Activated CD4-positive, alpha-beta memory T cell treated with anti-CD3 and anti-CD28 coated beads, Interleukin-2, amount 10 ng/mL, durations not matched to agents 7 days and 5 days (primary cell): Measurements from ENCODE around the gene RRBP1. TPM values are rescaled to one million over a fixed set of nuclear protein-coding genes. Genes with fewer than 3 reads are reported as not detected.

Experiments
- CTCF ChIA-PET: fragments of 350-600 bp; sonication (Branson Sonifier 250); formaldehyde crosslinking; loops from one replicate; lab custom pipeline; 2021; ENCODE audit warnings: antibody characterized with exemption, inconsistent platforms; lab: Charles Lee
- POLR2A ChIA-PET: fragments of 350-600 bp; sonication (Branson Sonifier 250); formaldehyde crosslinking; loops from one replicate; lab custom pipeline; 2021; ENCODE audit warnings: antibody characterized with exemption; lab: Charles Lee
- DNase-seq: peaks from one replicate; pipeline ENCODE4 v3.0.0-alpha.2; 2020
- H3K27ac Mint-ChIP-seq: one replicate; pipeline ENCODE4 v1.8.0; 2021; ENCODE audit warnings: mild to moderate bottlenecking, mixed read lengths
- H3K27me3 Mint-ChIP-seq: one replicate; pipeline ENCODE4 v1.8.0; 2021; ENCODE audit warnings: mixed read lengths
- H3K36me3 Mint-ChIP-seq: one replicate; pipeline ENCODE4 v1.8.0; 2021; ENCODE audit warnings: low read depth, mixed read lengths
- H3K4me1 Mint-ChIP-seq: one replicate; pipeline ENCODE4 v1.8.0; 2021; ENCODE audit warnings: mixed read lengths
- H3K4me3 Mint-ChIP-seq: one replicate; pipeline ENCODE4 v1.8.0; 2021; ENCODE audit warnings: mild to moderate bottlenecking, mixed read lengths
- H3K9me3 Mint-ChIP-seq: one replicate; pipeline ENCODE4 v1.8.0; 2021; ENCODE audit warnings: mixed read lengths
- total RNA-seq, 2 experiments: library from RNA; stranded (reverse); gene quantifications; one replicate each; pipeline ENCODE4 v1.2.3, GENCODE V29; 2021

Gene RRBP1
- total RNA-seq, 2 experiments from 2014 or later = 82.3 to 85.7 TPM

GRCh38 chr20:17701826-17702225 lies 19.8 kb upstream of the RRBP1 start:
- Mint-ChIP-seq H3K27me3 (peaks cover 2% of the 10 kb centered on the region), H3K27ac (no peak overlapping the region), H3K4me1 (no peaks in the 10 kb centered on the region), H3K4me3 (no peak overlapping the region), H3K36me3 (no peaks in the 10 kb centered on the region), H3K9me3 (no peaks in the 10 kb centered on the region)
- ChIA-PET CTCF (interaction anchor here (1.2 kb wide), 1 partner anchor 196 kb away, joined by 3 read pairs; no protein-coding TSS in a partner anchor), POLR2A (interaction anchor here (1.3 kb wide), 1 partner anchor 8 kb away, joined by 3 read pairs; no protein-coding TSS in a partner anchor)
- DNase-seq = no peak

- Mint-ChIP-seq H3K27me3 (peaks cover 3% of the 10 kb centered on the region), H3K9me3 (peaks cover 1% of the 10 kb centered on the region), H3K4me1 (no peaks in the 10 kb centered on the region), H3K4me3 (no peak overlapping the region), H3K36me3 (no peaks in the 10 kb centered on the region), H3K27ac (no peak overlapping the region)
- CTCF ChIA-PET = interaction anchor here (1.2 to 2.2 kb wide), 2 partner anchors 18 to 197 kb away, joined by 3 to 10 read pairs; partner anchors contain the start of gene RRBP1
- POLR2A ChIA-PET = interaction anchor here (1.3 kb wide), 1 partner anchor 9 kb away, joined by 3 read pairs; no protein-coding TSS in a partner anchor
- DNase-seq = no peak
These were observed 18.6 kb upstream of the RRBP1 start for GRCh38 chr20:17700637-17701036.

GRCh38 chr20:17699931-17700351 lies 17.9 kb upstream of the RRBP1 start, which contains the start of gene BANF2:
BANF2 (plus strand) TSS chr20:17699966; CDS start chr20:17725026, 25,060 bp downstream.
- no peaks in the 10 kb centered on the region for H3K4me1 Mint-ChIP-seq
- no peak within 1 kb of the TSS for H3K4me3 Mint-ChIP-seq
- no peaks in the 10 kb centered on the region for H3K36me3 Mint-ChIP-seq
- no peak within 1 kb of the TSS for H3K27ac Mint-ChIP-seq
- ChIA-PET POLR2A (interaction anchor here (1.2 kb wide), 1 partner anchor 17 kb away, joined by 3 read pairs; no protein-coding TSS in a partner anchor), CTCF (interaction anchor here (2.2 kb wide), 1 partner anchor 17 kb away, joined by 10 read pairs; the partner anchor contains the start of gene RRBP1)
- peaks cover 4% of the 10 kb centered on the region for H3K9me3 Mint-ChIP-seq
- H3K27me3 Mint-ChIP-seq = peaks cover 6% of the 10 kb centered on the region
- no peak for DNase-seq

GRCh38 chr20:17698384-17698783 lies 16.3 kb upstream of the RRBP1 start:
- ChIA-PET POLR2A (interaction anchor here (1.0 kb wide), 1 partner anchor 16 kb away, joined by 3 read pairs; no protein-coding TSS in a partner anchor), CTCF (interaction anchor here (2.2 kb wide), 1 partner anchor 16 kb away, joined by 10 read pairs; the partner anchor contains the start of gene RRBP1)
- H3K4me3 Mint-ChIP-seq = no peak overlapping the region
- H3K27me3 Mint-ChIP-seq = peaks cover 12% of the 10 kb centered on the region
- H3K9me3 Mint-ChIP-seq = peaks cover 4% of the 10 kb centered on the region
- H3K36me3 Mint-ChIP-seq = no peaks in the 10 kb centered on the region
- H3K4me1 Mint-ChIP-seq = no peaks in the 10 kb centered on the region
- H3K27ac Mint-ChIP-seq = no peak overlapping the region
- no peak for DNase-seq

GRCh38 chr20:17697171-17697570 lies 15.1 kb upstream of the RRBP1 start:
- CTCF ChIA-PET = no interaction called here
- Mint-ChIP-seq H3K27me3 (peaks cover 13% of the 10 kb centered on the region), H3K27ac (no peak overlapping the region), H3K4me3 (no peak overlapping the region), H3K36me3 (no peaks in the 10 kb centered on the region), H3K4me1 (no peaks in the 10 kb centered on the region), H3K9me3 (peaks cover 4% of the 10 kb centered on the region)
- DNase-seq = no peak
- POLR2A ChIA-PET = no interaction called here

GRCh38 chr20:17696287-17696686 lies 14.2 kb upstream of the RRBP1 start:
- H3K36me3 Mint-ChIP-seq = no peaks in the 10 kb centered on the region
- no peak overlapping the region for H3K27ac Mint-ChIP-seq
- no peak for DNase-seq
- peaks cover 4% of the 10 kb centered on the region for H3K9me3 Mint-ChIP-seq
- H3K4me3 Mint-ChIP-seq = no peak overlapping the region
- H3K27me3 Mint-ChIP-seq = peaks cover 21% of the 10 kb centered on the region
- CTCF ChIA-PET = interaction anchor here (6.1 kb wide), 1 partner anchor 14 kb away, joined by 43 read pairs; the partner anchor contains the start of gene RRBP1
- no peaks in the 10 kb centered on the region for H3K4me1 Mint-ChIP-seq
- POLR2A ChIA-PET = no interaction called here

- Mint-ChIP-seq H3K4me1 (no peaks in the 10 kb centered on the region), H3K27ac (no peak overlapping the region), H3K4me3 (no peak overlapping the region), H3K36me3 (no peaks in the 10 kb centered on the region), H3K9me3 (peaks cover 4% of the 10 kb centered on the region), H3K27me3 (peaks cover 33% of the 10 kb centered on the region)
- POLR2A ChIA-PET = no interaction called here
- DNase-seq = no peak
- CTCF ChIA-PET = interaction anchor here (6.1 kb wide), 1 partner anchor 12 kb away, joined by 43 read pairs; the partner anchor contains the start of gene RRBP1
These were observed 12.7 kb upstream of the RRBP1 start for GRCh38 chr20:17694767-17695166.

- Mint-ChIP-seq H3K27me3 (peaks cover 40% of the 10 kb centered on the region), H3K27ac (no peak overlapping the region), H3K4me3 (no peak overlapping the region), H3K4me1 (no peaks in the 10 kb centered on the region), H3K9me3 (peaks cover 4% of the 10 kb centered on the region), H3K36me3 (no peaks in the 10 kb centered on the region)
- CTCF ChIA-PET = interaction anchor here (0.7 to 6.1 kb wide), 2 partner anchors 11 to 204 kb away, joined by 3 to 43 read pairs; partner anchors contain the start of gene RRBP1
- DNase-seq = no peak
- POLR2A ChIA-PET = interaction anchor here (1.5 to 2.1 kb wide), 2 partner anchors 12 to 14 kb away, joined by 3 to 12 read pairs; partner anchors contain the start of gene RRBP1
These were observed 11.5 kb upstream of the RRBP1 start for GRCh38 chr20:17693444-17694001.

- POLR2A ChIA-PET = interaction anchor here (2.1 kb wide), 1 partner anchor 10 kb away, joined by 12 read pairs; the partner anchor contains the start of gene RRBP1
- Mint-ChIP-seq H3K27me3 (peaks cover 54% of the 10 kb centered on the region), H3K36me3 (no peaks in the 10 kb centered on the region), H3K27ac (no peak overlapping the region), H3K4me3 (no peak overlapping the region), H3K9me3 (peaks cover 4% of the 10 kb centered on the region), H3K4me1 (no peaks in the 10 kb centered on the region)
- CTCF ChIA-PET = interaction anchor here (1.0 to 6.1 kb wide), 2 partner anchors 9 to 204 kb away, joined by 3 to 43 read pairs; partner anchors contain the start of gene RRBP1
- DNase-seq = no peak
These were observed 9.7 kb upstream of the RRBP1 start for GRCh38 chr20:17691758-17692157.

- Mint-ChIP-seq H3K4me3 (no peak overlapping the region), H3K27me3 (peaks cover 63% of the 10 kb centered on the region), H3K9me3 (no peaks in the 10 kb centered on the region), H3K36me3 (no peaks in the 10 kb centered on the region), H3K4me1 (no peaks in the 10 kb centered on the region), H3K27ac (no peak overlapping the region)
- CTCF ChIA-PET = interaction anchor here (6.1 kb wide), 1 partner anchor 7 kb away, joined by 43 read pairs; the partner anchor contains the start of gene RRBP1
- DNase-seq = no peak
- POLR2A ChIA-PET = interaction anchor here (1.3 kb wide), 1 partner anchor 8 kb away, joined by 4 read pairs; the partner anchor contains the start of gene RRBP1
These were observed 8.1 kb upstream of the RRBP1 start for GRCh38 chr20:17690144-17690543.

GRCh38 chr20:17688965-17689364 lies 6.9 kb upstream of the RRBP1 start:
- no peaks in the 10 kb centered on the region for H3K36me3 Mint-ChIP-seq
- no peaks in the 10 kb centered on the region for H3K9me3 Mint-ChIP-seq
- ChIA-PET CTCF (interaction anchor here (0.9 kb wide), 1 partner anchor 9 kb away, joined by 3 read pairs; no protein-coding TSS in a partner anchor), POLR2A (no interaction called here)
- H3K4me3 Mint-ChIP-seq = no peak overlapping the region
- H3K4me1 Mint-ChIP-seq = no peaks in the 10 kb centered on the region
- H3K27me3 Mint-ChIP-seq = peaks cover 71% of the 10 kb centered on the region
- H3K27ac Mint-ChIP-seq = no peak overlapping the region
- no peak for DNase-seq

- ChIA-PET POLR2A (no interaction called here), CTCF (no interaction called here)
- peaks cover 76% of the 10 kb centered on the region for H3K27me3 Mint-ChIP-seq
- no peaks in the 10 kb centered on the region for H3K9me3 Mint-ChIP-seq
- H3K36me3 Mint-ChIP-seq = no peaks in the 10 kb centered on the region
- H3K27ac Mint-ChIP-seq = no peak overlapping the region
- H3K4me3 Mint-ChIP-seq = no peak overlapping the region
- H3K4me1 Mint-ChIP-seq = peaks cover 4% of the 10 kb centered on the region
- DNase-seq = no peak
These were observed 5.8 kb upstream of the RRBP1 start for GRCh38 chr20:17687800-17688199.

- Mint-ChIP-seq H3K4me1 (peaks cover 13% of the 10 kb centered on the region), H3K36me3 (peaks cover 4% of the 10 kb centered on the region), H3K4me3 (no peak overlapping the region), H3K27ac (no peak overlapping the region), H3K9me3 (no peaks in the 10 kb centered on the region), H3K27me3 (peaks cover 60% of the 10 kb centered on the region)
- DNase-seq = no peak
- ChIA-PET POLR2A (interaction anchor here (0.6 kb wide), 1 partner anchor 19 kb away, joined by 5 read pairs; no protein-coding TSS in a partner anchor), CTCF (interaction anchor here (3.9 kb wide), 1 partner anchor 114 kb away, joined by 28 read pairs; the partner anchor contains the start of gene DSTN)
These were observed 3.1 kb upstream of the RRBP1 start for GRCh38 chr20:17685168-17685567.
